Pulmonary artery endothelial cell (primary cell): ENCODE measurements around the gene TM4SF18. TPM values are rescaled to one million over a fixed set of nuclear protein-coding genes. Genes with fewer than 3 reads are reported as not detected.

Experiments used
- DNase-seq: peaks from one replicate; pipeline ENCODE4 v3.0.0-alpha.2; 2011; ENCODE audit warnings: low read depth, low spot score
- total RNA-seq: library from RNA; depleted of rRNA; stranded (reverse); fragments of >200 nt; gene quantifications from 2 replicates; pipeline ENCODE4 v1.2.3, GENCODE V29; 2014

The TM4SF18 gene
- total RNA-seq, 1 donor from 2014 or later, result 81.6 TPM

GRCh38 chr3:149284034-149284433 lies 49.4 kb downstream of the TM4SF18 start:
- no peak for DNase-seq

GRCh38 chr3:149283401-149283800 lies 50.0 kb downstream of the TM4SF18 start:
- DNase-seq, result no peak

- no peak for DNase-seq
These were observed 50.6 kb downstream of the TM4SF18 start for GRCh38 chr3:149282836-149283235.

GRCh38 chr3:149282322-149282721 lies 51.1 kb downstream of the TM4SF18 start:
- no peak for DNase-seq

- DNase-seq, result no peak
These were observed 52.6 kb downstream of the TM4SF18 start for GRCh38 chr3:149280671-149281349.

GRCh38 chr3:149278911-149279310 lies 54.5 kb downstream of the TM4SF18 start:
- DNase-seq, result no peak

GRCh38 chr3:149277331-149277813 lies 56.1 kb downstream of the TM4SF18 start:
- peak; percentile 60 for DNase-seq

GRCh38 chr3:149276619-149277018 lies 56.8 kb downstream of the TM4SF18 start:
- no peak for DNase-seq

GRCh38 chr3:149274220-149274619 lies 59.2 kb downstream of the TM4SF18 start:
- DNase-seq, result no peak

GRCh38 chr3:149273096-149273751 lies 60.2 kb downstream of the TM4SF18 start:
- DNase-seq, result peak; percentile 75

GRCh38 chr3:149271669-149272068 lies 61.8 kb downstream of the TM4SF18 start:
- DNase-seq, result no peak

- DNase-seq, result no peak
These were observed 63.3 kb downstream of the TM4SF18 start for GRCh38 chr3:149270180-149270579.

GRCh38 chr3:149269687-149270086 lies 63.7 kb downstream of the TM4SF18 start:
- DNase-seq, result no peak

Other genes starting within 250 kb of the TM4SF18 start
- gene HLTF, start 247.1 kb downstream of the TM4SF18 start, total RNA-seq, result 34.1 and 56.9 TPM in 2 replicates
- gene HPS3, start 204.0 kb downstream of the TM4SF18 start, total RNA-seq, result 16.4 and 33.0 TPM in 2 replicates
- gene CP, start 111.8 kb downstream of the TM4SF18 start, total RNA-seq, result 0.13 and 0.99 TPM in 2 replicates
- gene TM4SF1, start 44.0 kb upstream of the TM4SF18 start, total RNA-seq, result 1,009 and 1,063 TPM in 2 replicates
- gene TM4SF4, start 141.1 kb upstream of the TM4SF18 start, total RNA-seq, result not detected in 2 replicates